C4-2B (cell line): ENCODE measurements around the gene ZFYVE26.
"Not testable (repeated sequence)": the region's sequence is repeated elsewhere in the genome, so short reads cannot be mapped to it uniquely, and the experiment has no call there.

Source experiments
- H3K27ac ChIP-seq: fragments of 450-650 bp; 2 replicates; pipeline ENCODE4 v1.5.1; 2017
- CTCF ChIP-seq: fragments of 450-650 bp; conservative IDR thresholded peaks from 2 replicates; pipeline ENCODE4 v1.5.1; 2017; ENCODE audit warnings: mild to moderate bottlenecking
- ZFX ChIP-seq: fragments of 450-650 bp; IDR thresholded peaks from 2 replicates; pipeline ENCODE4 v1.6.1; 2017

ZFYVE26 gene

GRCh38 chr14:67833403-67833802 lies 17.0 kb upstream of the ZFYVE26 start:
- H3K27ac ChIP-seq: no peak overlapping the region
- TF ChIP-seq ZFX: no peak
- no peak for TF ChIP-seq CTCF

- H3K27ac ChIP-seq: no peak overlapping the region
- TF ChIP-seq ZFX (no peak), CTCF (no peak)
Observed at GRCh38 chr14:67831113-67831512, 14.7 kb upstream of the ZFYVE26 start.

GRCh38 chr14:67821121-67821520 lies 4.7 kb upstream of the ZFYVE26 start:
- H3K27ac ChIP-seq: no peak overlapping the region
- TF ChIP-seq CTCF (no peak), ZFX (no peak)

- peak overlapping the region; percentile 54 for H3K27ac ChIP-seq
- TF ChIP-seq CTCF: no peak
- TF ChIP-seq ZFX: no peak
Observed at GRCh38 chr14:67820428-67820971, 4.1 kb upstream of the ZFYVE26 start.

GRCh38 chr14:67819563-67820421 lies 3.4 kb upstream of the ZFYVE26 start, which contains the start of gene RAD51B:
TSS of gene RAD51B (plus strand) at chr14:67819779.
- H3K27ac ChIP-seq: peak within 1 kb of the TSS; percentile 54
- TF ChIP-seq ZFX (no peak), CTCF (no peak)

GRCh38 chr14:67818476-67818875 lies 2.1 kb upstream of the ZFYVE26 start:
- not testable (repeated sequence) for H3K27ac ChIP-seq

- H3K27ac ChIP-seq: no peak overlapping the region
- TF ChIP-seq CTCF: no peak
- no peak for TF ChIP-seq ZFX
Observed at GRCh38 chr14:67817750-67818438, 1.5 kb upstream of the ZFYVE26 start.
